Measurements from ENCODE around the gene MMP25. TPM values are rescaled to one million over a fixed set of nuclear protein-coding genes. Genes with fewer than 3 reads are reported as not detected.

Gene MMP25
- total and polyA plus RNA-seq, 9 of the 15 experiments (the other 6 are each of a cell fraction or from before 2014, with no cell fraction given) = 0.03 to 0.04 TPM; not detected in 7

- TF ChIP-seq ETV1 (tag; conservative IDR thresholded peaks at IDR 0.05; ENCODE audit: low read depth) (no peak), NR2C2 (CRISPR knock-in tag; IDR thresholded peaks at IDR 0.05) (no peak), NR2C2 (tag; IDR thresholded peaks at IDR 0.05) (no peak), CC2D1A (IDR thresholded peaks at IDR 0.05) (peak; percentile 76), MCM5 (IDR thresholded peaks at IDR 0.05; ENCODE audit: low read depth) (no peak), MTA3 (IDR thresholded peaks at IDR 0.05; ENCODE audit: borderline replicate concordance) (peak; percentile 59; the same call in 1 of the 2 replicates), ZNF121 (CRISPR knock-in tag; conservative IDR thresholded peaks at IDR 0.05) (no peak), NR4A1 (CRISPR knock-in tag; IDR thresholded peaks at IDR 0.05) (no peak), NR4A1 (tag; IDR thresholded peaks at IDR 0.05) (no peak), CHCHD3 (CRISPR knock-in tag; IDR thresholded peaks at IDR 0.05) (no peak), YBX1 (IDR thresholded peaks at IDR 0.05) (no peak), BCOR (IDR thresholded peaks at IDR 0.05) (peak; percentile 69; the same call in 1 of the 2 replicates), DEAF1 (CRISPR knock-in tag; IDR thresholded peaks at IDR 0.05) (peak; percentile 90), ZBED1 (IDR thresholded peaks at IDR 0.05) (no peak), ASH1L (IDR thresholded peaks at IDR 0.05; ENCODE audit: borderline replicate concordance, low read depth, partially characterized antibody) (peak; percentile 93), ELK3 (CRISPR knock-in tag; IDR thresholded peaks at IDR 0.05) (no peak), NFYB (IDR thresholded peaks at IDR 0.05; ENCODE audit: extremely low read depth, insufficient read length) (peak; percentile 99), ZNF507 (tag; conservative IDR thresholded peaks at IDR 0.05) (no peak), ADNP (tag; IDR thresholded peaks at IDR 0.05) (no peak), THRAP3 (IDR thresholded peaks at IDR 0.05; ENCODE audit: borderline replicate concordance) (no peak), ATF2 (CRISPR knock-in tag; IDR thresholded peaks at IDR 0.05) (no peak), ZKSCAN1 (IDR thresholded peaks at IDR 0.05; ENCODE audit: low read depth, low read length) (peak; percentile 12; the same call in 1 of the 2 replicates), ZBTB17 (CRISPR knock-in tag; IDR thresholded peaks at IDR 0.05) (no peak), NR2C1 (IDR thresholded peaks at IDR 0.05) (no peak), NR2C1 (tag; IDR thresholded peaks at IDR 0.05) (no peak), POLR3G (IDR thresholded peaks at IDR 0.05; ENCODE audit: extremely low read depth, insufficient read length, insufficient replicate concordance) (no peak), CCNT2 (IDR thresholded peaks at IDR 0.05; ENCODE audit: borderline replicate concordance, extremely low read depth, insufficient read length, low read depth, low read length) (peak; percentile 59), HIVEP1 (CRISPR knock-in tag; IDR thresholded peaks at IDR 0.05) (no peak), ZNF695 (CRISPR knock-in tag; IDR thresholded peaks at IDR 0.05) (no peak)
Measured at GRCh38 chr16:3003582-3004270, 42.6 kb upstream of the MMP25 start (continued).

Measured in K562 (cell line).